Gastrocnemius medialis (tissue), 4 donors: Measurements from ENCODE around the gene DOLPP1.

Source experiments
- CTCF ChIP-seq, 5 experiments: fragments of 450-650 bp in 3 of 5; fragments of 200-600 bp in 2 of 5; sonication (generic) in 2 of 5; IDR thresholded peaks in 4 of 5; conservative IDR thresholded peaks in 1 of 5; 1 replicate in 4 of 5; 2 replicates in 1 of 5; pipeline ENCODE4 v1.5.1; 2016 to 2019; ENCODE audit warnings: antibody characterized with exemption in 5 of 5, mild to moderate bottlenecking in 3 of 5, moderate library complexity in 3 of 5
- POLR2A ChIP-seq, 2 donors: fragments of 450-650 bp; IDR thresholded peaks; one replicate each; pipeline ENCODE4 v1.6.1; 2017; ENCODE audit warnings: antibody characterized with exemption in 2 of 2, mild to moderate bottlenecking in 2 of 2, moderate library complexity in 2 of 2

GRCh38 chr9:129068990-129069861 is 11.7 kb upstream of the DOLPP1 start:
- TF ChIP-seq CTCF (IDR thresholded peaks at IDR 0.05 in 4 of 5, conservative IDR thresholded peaks at IDR 0.05 in 1 of 5) (no peak), POLR2A (IDR thresholded peaks at IDR 0.05) (no peak)
